ENCODE measurements around the gene AHRR.

AHRR gene

GRCh38 chr5:388266-389196, 67.0 kb downstream of the AHRR start:
- peaks cover 11% of the 10 kb centered on the region for H3K36me3 ChIP-seq (ENCODE audit: insufficient read depth, low read length)
- H3K27me3 ChIP-seq (ENCODE audit: insufficient read depth, low read length) = no peaks in the 10 kb centered on the region
- peaks cover 11% of the 10 kb centered on the region; the same call in 1 of the 2 replicates for H3K9me3 ChIP-seq (ENCODE audit: low read length)
- peak overlapping the region; percentile 0; the same call in 1 of the 2 replicates for H3K4me2 ChIP-seq (ENCODE audit: low read length)
- H3K27ac ChIP-seq (ENCODE audit: low read depth, low read length, poor library complexity, severe bottlenecking) = peak overlapping the region; percentile 52
- no peak overlapping the region for H3K9ac ChIP-seq (ENCODE audit: low read length)
- TF ChIP-seq CTCF (IDR thresholded peaks at IDR 0.05; ENCODE audit: low read length) (no peak), EZH2 (IDR thresholded peaks at IDR 0.05; ENCODE audit: borderline replicate concordance, low read length) (no peak)
- peaks cover 63% of the 10 kb centered on the region for H3K4me1 ChIP-seq (ENCODE audit: insufficient read depth, low read length, severe bottlenecking)
- no peak overlapping the region for H2AFZ ChIP-seq (ENCODE audit: low read length)
- H4K20me1 ChIP-seq (ENCODE audit: insufficient read depth, low read length) = no peaks in the 10 kb centered on the region
- H3F3A ChIP-seq (ENCODE audit: insufficient read depth, low read length) = no peaks in the 10 kb centered on the region
- no peaks in the 10 kb centered on the region for H3K79me2 ChIP-seq (ENCODE audit: insufficient read depth, low read length)
- H3K4me3 ChIP-seq (ENCODE audit: low read depth, low read length, poor library complexity, severe bottlenecking) = no peak overlapping the region
- no peaks in the 10 kb centered on the region for H3K9me2 ChIP-seq (ENCODE audit: low read depth, low read length)

DNA sequence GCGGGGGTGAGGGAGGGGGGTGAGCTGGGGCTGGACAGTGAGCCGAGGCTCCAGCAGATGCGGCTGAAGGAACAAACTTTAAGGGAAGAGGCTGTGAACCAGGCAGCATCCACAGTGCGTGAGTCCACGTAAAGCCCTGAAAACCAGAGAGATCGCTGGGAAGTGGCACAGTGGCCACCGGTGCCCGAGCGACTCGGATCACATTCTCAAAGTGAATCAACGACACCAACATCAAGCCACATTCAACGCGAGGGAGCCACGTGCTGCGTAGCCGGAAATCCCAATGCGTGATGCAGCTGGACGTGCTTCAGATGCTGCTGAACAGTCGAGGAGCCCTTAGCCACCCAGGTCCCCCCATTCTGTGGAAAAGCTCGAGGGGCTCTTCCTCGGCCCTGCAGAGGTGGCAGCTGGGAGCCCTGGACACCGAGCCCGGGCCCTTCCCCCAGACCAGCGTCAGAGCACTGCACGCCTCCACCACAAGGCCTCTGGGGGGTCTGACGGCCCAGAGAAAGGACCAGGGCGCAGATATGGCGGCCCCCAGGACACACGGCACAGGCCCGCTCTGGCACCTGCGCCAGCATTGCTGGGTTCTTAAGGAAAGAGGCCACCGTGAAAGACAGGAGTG, 67.8 kb downstream of the AHRR start:
- TF ChIP-seq CTCF (IDR thresholded peaks at IDR 0.05; ENCODE audit: low read length) (no peak), EZH2 (IDR thresholded peaks at IDR 0.05; ENCODE audit: borderline replicate concordance, low read length) (no peak)

DNA sequence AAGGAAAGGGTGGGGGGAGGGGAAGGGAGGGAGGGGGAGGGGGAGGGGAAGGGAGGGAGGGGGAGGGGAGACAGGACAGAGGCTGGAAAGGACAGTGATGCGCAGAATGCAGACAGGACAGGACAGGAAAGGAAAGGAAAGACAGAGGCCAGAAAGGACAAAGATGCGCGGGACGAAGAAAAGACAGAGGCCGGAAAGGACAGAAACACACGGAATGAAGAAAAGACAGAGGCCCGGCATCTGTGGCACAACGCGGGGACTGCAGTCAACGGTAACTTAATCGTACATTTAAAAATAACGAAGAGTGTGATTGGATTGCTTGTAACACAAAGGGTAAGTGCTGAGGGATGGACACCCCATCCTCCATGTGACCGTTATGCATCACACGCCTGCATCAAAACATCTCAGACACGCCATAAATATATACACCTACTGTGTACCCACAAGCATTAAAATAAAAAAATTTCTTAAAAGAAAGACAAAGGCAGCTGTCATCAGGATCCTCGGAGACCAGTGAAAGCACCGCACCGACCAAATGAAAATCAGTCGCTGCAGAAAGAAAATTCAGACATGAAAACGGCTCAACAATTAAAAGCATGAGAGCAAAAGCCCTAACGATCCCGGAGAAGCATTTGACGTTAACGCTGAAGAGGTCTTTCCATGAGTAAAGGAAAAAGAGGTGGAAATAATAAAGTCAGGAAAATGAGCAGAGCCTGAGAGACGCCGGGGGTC, 68.5 kb downstream of the AHRR start:
- Histone ChIP-seq H3K4me1 (ENCODE audit: insufficient read depth, low read length, severe bottlenecking) (peaks cover 78% of the 10 kb centered on the region), H3F3A (ENCODE audit: insufficient read depth, low read length) (no peaks in the 10 kb centered on the region), H2AFZ (ENCODE audit: low read length) (no peak overlapping the region), H3K27me3 (ENCODE audit: insufficient read depth, low read length) (no peaks in the 10 kb centered on the region), H3K9me3 (ENCODE audit: low read length) (peaks cover 11% of the 10 kb centered on the region; the same call in 1 of the 2 replicates), H3K4me2 (ENCODE audit: low read length) (peak overlapping the region; percentile 81), H3K4me3 (ENCODE audit: low read depth, low read length, poor library complexity, severe bottlenecking) (peak overlapping the region; percentile 55), H3K9me2 (ENCODE audit: low read depth, low read length) (no peaks in the 10 kb centered on the region), H3K36me3 (ENCODE audit: insufficient read depth, low read length) (peaks cover 7% of the 10 kb centered on the region), H3K79me2 (ENCODE audit: insufficient read depth, low read length) (no peaks in the 10 kb centered on the region), H3K27ac (ENCODE audit: low read depth, low read length, poor library complexity, severe bottlenecking) (peak overlapping the region; percentile 90), H4K20me1 (ENCODE audit: insufficient read depth, low read length) (no peaks in the 10 kb centered on the region), H3K9ac (ENCODE audit: low read length) (peak overlapping the region; percentile 68)
- no peak for TF ChIP-seq EZH2 (IDR thresholded peaks at IDR 0.05; ENCODE audit: borderline replicate concordance, low read length)
- TF ChIP-seq CTCF (IDR thresholded peaks at IDR 0.05; ENCODE audit: low read length) = no peak

More for the DNA sequence above, 67.8 kb downstream of the AHRR start:
- peaks cover 11% of the 10 kb centered on the region for H3K36me3 ChIP-seq (ENCODE audit: insufficient read depth, low read length)
- no peaks in the 10 kb centered on the region for H3F3A ChIP-seq (ENCODE audit: insufficient read depth, low read length)
- H2AFZ ChIP-seq (ENCODE audit: low read length) = no peak overlapping the region
- H4K20me1 ChIP-seq (ENCODE audit: insufficient read depth, low read length) = no peaks in the 10 kb centered on the region
- H3K4me3 ChIP-seq (ENCODE audit: low read depth, low read length, poor library complexity, severe bottlenecking) = no peak overlapping the region
- H3K9me3 ChIP-seq (ENCODE audit: low read length) = peaks cover 11% of the 10 kb centered on the region; the same call in 1 of the 2 replicates
- H3K4me2 ChIP-seq (ENCODE audit: low read length) = no peak overlapping the region; the same call in 1 of the 2 replicates
- no peak overlapping the region for H3K9ac ChIP-seq (ENCODE audit: low read length)
- H3K27ac ChIP-seq (ENCODE audit: low read depth, low read length, poor library complexity, severe bottlenecking) = peak overlapping the region; percentile 52
- no peaks in the 10 kb centered on the region for H3K27me3 ChIP-seq (ENCODE audit: insufficient read depth, low read length)
- no peaks in the 10 kb centered on the region for H3K79me2 ChIP-seq (ENCODE audit: insufficient read depth, low read length)
- H3K4me1 ChIP-seq (ENCODE audit: insufficient read depth, low read length, severe bottlenecking) = peaks cover 70% of the 10 kb centered on the region
- no peaks in the 10 kb centered on the region for H3K9me2 ChIP-seq (ENCODE audit: low read depth, low read length)
